GM21825 (cell line): Measurements from ENCODE around the gene PER1.
A peak's percentile ranks its signal among the peaks of the same experiment; 100 is the strongest.

Experiments
- ATAC-seq: cut with Tn5 transposase; IDR thresholded peaks from one replicate; pipeline ENCODE4 v1.9.1; 2021; ENCODE audit warnings: mild to moderate bottlenecking, moderate library complexity; ENCODE audit not compliant: unreplicated experiment

PER1 gene

GRCh38 chr17:8155231-8155995, 3.2 kb upstream of the PER1 start:
- ATAC-seq, result no peak

GRCh38 chr17:8154608-8155155, 2.5 kb upstream of the PER1 start:
- no peak for ATAC-seq

GRCh38 chr17:8153957-8154607, 1.9 kb upstream of the PER1 start:
- ATAC-seq, result no peak

- no peak for ATAC-seq
Measured at GRCh38 chr17:8153525-8153956, 1.3 kb upstream of the PER1 start.

GRCh38 chr17:8153031-8153451, 837 bp upstream of the PER1 start:
- no peak for ATAC-seq

- ATAC-seq, result no peak
Measured at GRCh38 chr17:8151641-8152111, 528 bp downstream of the PER1 start.

- ATAC-seq, result peak; percentile 42
Measured at GRCh38 chr17:8151120-8151640, 1.0 kb downstream of the PER1 start.

- ATAC-seq, result no peak
Measured at GRCh38 chr17:8150194-8151119, 1.7 kb downstream of the PER1 start.

GRCh38 chr17:8149419-8150193, 2.6 kb downstream of the PER1 start:
- ATAC-seq, result no peak

GRCh38 chr17:8148560-8148959, 3.6 kb downstream of the PER1 start:
- no peak for ATAC-seq

GRCh38 chr17:8147805-8148404, 4.3 kb downstream of the PER1 start:
- ATAC-seq, result no peak

- ATAC-seq, result no peak
Measured at GRCh38 chr17:8147141-8147804, 4.9 kb downstream of the PER1 start.

- ATAC-seq, result no peak
Measured at GRCh38 chr17:8146381-8147140, 5.6 kb downstream of the PER1 start.

GRCh38 chr17:8145811-8146210, 6.4 kb downstream of the PER1 start:
- no peak for ATAC-seq

GRCh38 chr17:8144401-8145231, 7.6 kb downstream of the PER1 start:
- no peak for ATAC-seq

- ATAC-seq, result no peak
Measured at GRCh38 chr17:8143581-8144400, 8.4 kb downstream of the PER1 start.
